ENCODE data around the gene FOXD1.

DNA sequence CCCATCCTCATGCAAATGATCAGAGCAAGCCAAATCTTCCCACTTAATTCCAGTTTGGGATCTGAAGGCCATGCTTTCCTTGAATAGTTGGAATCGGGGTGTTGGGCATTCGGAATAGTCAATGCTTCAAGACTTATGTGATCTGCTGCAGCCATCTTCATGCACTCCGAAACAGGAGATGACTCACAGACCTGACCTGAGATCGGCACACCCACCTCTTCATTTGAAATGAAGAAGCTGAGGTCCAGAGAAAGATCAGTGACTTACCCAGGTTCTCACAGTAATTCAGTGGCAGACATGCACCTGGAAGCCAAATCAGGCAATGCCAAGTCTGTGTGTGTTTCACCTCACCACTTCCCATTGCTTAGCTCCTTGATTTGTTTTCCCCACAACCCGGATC, 33.0 kb downstream of the FOXD1 start:
- TF ChIP-seq CTCF (conservative IDR thresholded peaks at IDR 0.05; ENCODE audit: low read depth, low read length) (no peak), CHD1 (IDR thresholded peaks at IDR 0.05; ENCODE audit: low read depth, low read length) (no peak), USF2 (IDR thresholded peaks at IDR 0.05; ENCODE audit: low read depth, low read length) (no peak), POLR2A (IDR thresholded peaks at IDR 0.05; ENCODE audit: low read depth, low read length) (no peak), MAFK (IDR thresholded peaks at IDR 0.05; ENCODE audit: low read depth, low read length) (no peak), RFX5 (IDR thresholded peaks at IDR 0.05; ENCODE audit: low read depth, low read length) (no peak), RAD21 (IDR thresholded peaks at IDR 0.05; ENCODE audit: low read length) (no peak), SMC3 (IDR thresholded peaks at IDR 0.05; ENCODE audit: low read depth, low read length) (no peak), MXI1 (IDR thresholded peaks at IDR 0.05; ENCODE audit: borderline replicate concordance, low read depth, low read length) (no peak)

Data from IMR-90 (cell line).